Progenitor cell of endocrine pancreas (in vitro differentiated cells): Measurements from ENCODE around the gene MOB3A. TPM values are rescaled to one million over a fixed set of nuclear protein-coding genes. Genes with fewer than 3 reads are reported as not detected.

Source experiments
- DNase-seq: peaks from one replicate; pipeline ENCODE4 v3.0.0; 2021; ENCODE audit warnings: low spot score; ENCODE audit not compliant: unreplicated experiment
- H3K27ac Mint-ChIP-seq: 2 replicates; pipeline ENCODE4 v1.8.0; 2021; ENCODE audit warnings: mild to moderate bottlenecking, moderate library complexity, mixed read lengths
- H3K27me3 Mint-ChIP-seq: 2 replicates; pipeline ENCODE4 v1.8.0; 2021; ENCODE audit warnings: mixed read lengths
- H3K36me3 Mint-ChIP-seq: 2 replicates; pipeline ENCODE4 v1.8.0; 2022; ENCODE audit warnings: mixed read lengths; ENCODE audit not compliant: insufficient read depth
- H3K4me1 Mint-ChIP-seq: 2 replicates; pipeline ENCODE4 v1.8.0; 2021; ENCODE audit warnings: low read depth, mixed read lengths
- H3K4me3 Mint-ChIP-seq: 2 replicates; pipeline ENCODE4 v1.8.0; 2021; ENCODE audit warnings: low read depth, mild to moderate bottlenecking, moderate library complexity, mixed read lengths
- H3K9me3 Mint-ChIP-seq: 2 replicates; pipeline ENCODE4 v1.8.0; 2021; ENCODE audit warnings: low read depth, mixed read lengths
- total RNA-seq: library from RNA; stranded (reverse); gene quantifications from 2 replicates; pipeline ENCODE4 v1.2.1, GENCODE V29; 2021
- TF ChIP-seq, protein P1 (sequence below): fragments of 200-600 bp; sonication (generic); IDR thresholded peaks from one replicate; pipeline ENCODE4 v1.5.0; 2021; ENCODE audit warnings: antibody characterized with exemption, mild to moderate bottlenecking; ENCODE audit not compliant: unreplicated experiment

The MOB3A gene
- total RNA-seq, 1 donor from 2014 or later: 38.5 TPM

DNA sequence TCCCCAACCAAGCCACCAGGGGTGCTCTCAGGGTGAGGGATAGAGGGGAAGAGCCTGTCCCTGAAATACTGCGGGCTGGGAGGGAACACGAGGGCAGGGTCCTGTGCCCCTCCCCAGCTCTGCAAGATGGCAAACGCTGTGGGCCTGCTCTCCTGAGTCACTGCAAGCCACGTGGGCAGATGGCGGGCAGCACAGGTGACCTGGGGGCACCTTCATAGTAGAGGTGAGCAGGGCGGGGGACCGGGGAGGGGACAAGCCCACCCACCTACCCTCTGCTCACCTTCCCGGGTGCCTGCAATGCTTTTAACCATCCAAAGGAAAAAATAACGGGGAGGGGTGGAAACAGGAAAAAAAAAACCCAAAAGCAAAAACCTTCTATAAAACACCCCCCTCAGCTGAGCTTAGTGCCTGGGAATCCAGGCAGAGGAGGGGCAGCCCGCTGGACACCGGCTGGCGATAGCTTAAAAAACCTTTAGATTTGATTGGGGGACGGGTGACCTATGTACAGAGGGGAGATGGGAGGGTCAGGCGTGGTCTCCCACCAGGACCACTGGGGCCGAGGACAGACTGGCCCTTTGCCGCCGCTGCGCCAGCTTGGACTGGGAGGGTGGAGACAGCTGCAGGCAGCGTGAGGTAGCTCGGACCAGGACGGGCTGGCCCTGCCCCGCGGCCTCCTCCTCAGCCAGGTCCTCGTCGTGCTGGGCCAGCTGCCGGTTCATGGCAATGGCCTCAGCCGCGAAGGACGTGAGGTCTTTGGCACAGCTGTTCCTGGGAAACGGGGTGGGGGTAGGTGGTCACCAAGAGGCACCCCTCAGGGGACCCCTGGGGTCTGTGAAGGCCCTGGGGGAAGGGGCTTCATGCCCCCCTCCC, 56.8 kb downstream of the MOB3A start:
- H3K27me3 Mint-ChIP-seq: no peaks in the 10 kb centered on the region

DNA sequence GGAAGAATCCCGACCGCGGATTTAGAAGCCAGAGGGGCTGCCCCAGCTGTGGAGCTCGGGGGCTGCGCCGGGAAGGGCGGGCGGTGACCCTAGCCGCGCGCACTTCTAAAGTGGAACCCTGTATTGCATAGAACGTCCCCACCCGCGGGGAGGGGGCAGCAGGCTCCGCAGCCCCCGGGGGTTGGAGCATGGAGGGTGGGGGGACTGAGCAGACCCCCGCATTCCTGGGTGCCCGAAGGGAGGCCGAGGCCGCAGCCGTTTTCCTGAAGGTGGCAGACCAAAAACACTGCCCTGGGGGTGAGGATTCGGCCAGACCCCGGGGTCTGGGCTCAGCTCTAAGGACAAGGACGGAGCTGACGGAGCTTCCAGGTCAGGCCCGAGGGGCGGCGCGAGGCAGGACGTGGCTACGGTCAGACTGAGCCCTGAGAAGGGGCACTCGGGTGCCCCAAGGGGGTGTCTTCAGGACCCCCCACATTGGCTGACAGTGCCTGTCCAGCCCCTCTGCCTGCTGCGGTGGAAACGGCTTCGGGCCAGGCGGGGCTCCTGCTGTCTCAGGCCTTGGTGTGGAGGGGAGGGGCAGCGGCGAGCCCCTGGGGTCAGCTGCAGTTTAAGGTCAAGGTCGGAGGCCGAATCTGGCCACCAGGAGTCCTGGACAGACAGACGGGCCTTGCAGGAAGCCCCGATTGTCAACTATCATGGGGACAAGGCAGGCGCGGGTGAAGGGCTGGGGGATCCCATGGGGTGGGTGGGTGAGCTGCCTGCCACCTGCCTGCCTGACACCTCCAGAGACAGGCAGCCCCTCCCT, 57.6 kb downstream of the MOB3A start:
- peaks cover 8% of the 10 kb centered on the region for H3K36me3 Mint-ChIP-seq
- H3K4me1 Mint-ChIP-seq: no peaks in the 10 kb centered on the region
- TF ChIP-seq, protein P1, sequence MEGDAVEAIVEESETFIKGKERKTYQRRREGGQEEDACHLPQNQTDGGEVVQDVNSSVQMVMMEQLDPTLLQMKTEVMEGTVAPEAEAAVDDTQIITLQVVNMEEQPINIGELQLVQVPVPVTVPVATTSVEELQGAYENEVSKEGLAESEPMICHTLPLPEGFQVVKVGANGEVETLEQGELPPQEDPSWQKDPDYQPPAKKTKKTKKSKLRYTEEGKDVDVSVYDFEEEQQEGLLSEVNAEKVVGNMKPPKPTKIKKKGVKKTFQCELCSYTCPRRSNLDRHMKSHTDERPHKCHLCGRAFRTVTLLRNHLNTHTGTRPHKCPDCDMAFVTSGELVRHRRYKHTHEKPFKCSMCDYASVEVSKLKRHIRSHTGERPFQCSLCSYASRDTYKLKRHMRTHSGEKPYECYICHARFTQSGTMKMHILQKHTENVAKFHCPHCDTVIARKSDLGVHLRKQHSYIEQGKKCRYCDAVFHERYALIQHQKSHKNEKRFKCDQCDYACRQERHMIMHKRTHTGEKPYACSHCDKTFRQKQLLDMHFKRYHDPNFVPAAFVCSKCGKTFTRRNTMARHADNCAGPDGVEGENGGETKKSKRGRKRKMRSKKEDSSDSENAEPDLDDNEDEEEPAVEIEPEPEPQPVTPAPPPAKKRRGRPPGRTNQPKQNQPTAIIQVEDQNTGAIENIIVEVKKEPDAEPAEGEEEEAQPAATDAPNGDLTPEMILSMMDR: no peak
- H3K27me3 Mint-ChIP-seq: no peaks in the 10 kb centered on the region
- no peak overlapping the region for H3K4me3 Mint-ChIP-seq
- DNase-seq: no peak
- peaks cover 3% of the 10 kb centered on the region for H3K9me3 Mint-ChIP-seq
- H3K27ac Mint-ChIP-seq: no peak overlapping the region

More for the DNA sequence above, 56.8 kb downstream of the MOB3A start:
- Mint-ChIP-seq H3K36me3 (peaks cover 9% of the 10 kb centered on the region), H3K4me3 (no peak overlapping the region), H3K27ac (no peak overlapping the region), H3K9me3 (peaks cover 3% of the 10 kb centered on the region), H3K4me1 (no peaks in the 10 kb centered on the region)
- no peak for DNase-seq
- TF ChIP-seq, protein P1: no peak

DNA sequence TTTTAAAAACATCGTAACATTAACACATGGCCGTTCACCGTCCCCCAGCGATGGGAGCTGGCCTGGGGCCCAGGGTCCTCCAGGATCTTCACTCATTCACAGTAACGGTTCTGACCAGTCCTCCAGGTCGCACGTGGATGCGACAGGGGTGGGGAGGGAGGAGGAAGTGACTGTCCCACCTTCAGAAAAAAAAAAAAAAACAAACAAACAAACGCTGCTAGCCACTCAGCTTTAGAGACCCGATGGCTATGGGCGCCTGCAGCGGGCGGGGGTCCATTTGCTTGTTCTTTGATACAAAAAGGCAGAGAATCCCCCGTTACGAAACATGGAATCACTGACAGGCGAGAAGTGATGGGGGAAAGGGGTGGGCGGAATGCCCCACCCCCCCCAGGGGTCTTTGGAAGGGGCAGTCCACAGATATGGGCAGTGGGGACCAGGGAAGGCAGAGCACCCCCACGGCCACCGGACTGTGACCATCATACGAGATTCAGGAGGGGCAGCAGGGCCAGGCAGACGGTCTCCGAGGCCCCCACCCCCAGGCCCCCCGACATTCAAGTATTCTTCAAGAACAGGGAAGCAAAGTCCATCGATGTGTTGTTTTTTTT, 58.4 kb downstream of the MOB3A start:
- no peaks in the 10 kb centered on the region for H3K4me1 Mint-ChIP-seq
- no peak overlapping the region for H3K4me3 Mint-ChIP-seq
- H3K9me3 Mint-ChIP-seq: peaks cover 3% of the 10 kb centered on the region
- H3K27me3 Mint-ChIP-seq: no peaks in the 10 kb centered on the region
- TF ChIP-seq, protein P1: no peak
- H3K36me3 Mint-ChIP-seq: peaks cover 7% of the 10 kb centered on the region
- DNase-seq: no peak
- no peak overlapping the region for H3K27ac Mint-ChIP-seq

DNA sequence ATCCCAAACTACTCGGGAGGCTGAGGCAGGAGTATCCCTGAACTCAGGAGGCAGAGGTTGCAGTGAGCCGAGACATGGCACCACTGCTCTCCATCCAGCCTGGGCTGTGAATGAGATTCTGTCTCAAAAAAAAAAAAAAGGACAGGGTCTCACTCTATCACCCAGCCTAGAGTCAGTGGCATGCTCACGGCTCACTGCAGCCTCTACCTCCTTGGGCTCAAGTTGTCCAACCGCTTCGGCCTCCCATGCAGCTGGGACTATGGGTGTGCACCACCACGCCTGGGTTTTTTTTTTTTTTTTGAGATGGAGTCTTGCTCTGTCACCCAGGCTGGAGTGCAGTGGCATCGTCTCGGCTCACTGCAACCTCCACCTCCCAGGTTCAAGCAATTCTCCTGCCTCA, 59.7 kb downstream of the MOB3A start:
- H3K27me3 Mint-ChIP-seq: no peaks in the 10 kb centered on the region
- TF ChIP-seq, protein P1: no peak
- H3K4me3 Mint-ChIP-seq: no peak overlapping the region
- H3K9me3 Mint-ChIP-seq: peaks cover 3% of the 10 kb centered on the region
- H3K36me3 Mint-ChIP-seq: peaks cover 7% of the 10 kb centered on the region
- no peak for DNase-seq
- no peaks in the 10 kb centered on the region for H3K4me1 Mint-ChIP-seq
- H3K27ac Mint-ChIP-seq: no peak overlapping the region

DNA sequence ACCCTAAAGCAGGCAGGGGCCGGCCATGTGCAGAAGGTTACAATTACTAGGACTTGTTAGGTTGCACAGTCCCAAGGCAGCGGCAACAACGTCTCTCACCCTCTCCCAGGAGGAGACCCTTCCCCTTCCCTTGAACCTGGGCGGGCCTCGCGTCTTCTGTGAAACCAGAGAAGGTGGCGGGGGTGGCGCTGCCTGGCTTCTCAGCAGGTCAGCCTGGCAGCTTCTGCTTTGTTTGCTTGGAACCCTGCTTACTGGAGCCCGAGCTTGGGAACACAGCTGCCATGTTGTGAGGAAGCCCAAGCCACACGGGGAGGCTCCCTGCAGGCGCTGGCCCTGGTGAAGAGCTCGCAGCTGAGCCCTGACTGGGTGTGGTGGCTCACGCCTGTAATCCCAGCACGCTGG, 60.5 kb downstream of the MOB3A start:
- H3K36me3 Mint-ChIP-seq: peaks cover 5% of the 10 kb centered on the region
- peaks cover 3% of the 10 kb centered on the region for H3K9me3 Mint-ChIP-seq
- no peak for DNase-seq
- H3K27ac Mint-ChIP-seq: no peak overlapping the region
- TF ChIP-seq, protein P1: no peak
- no peaks in the 10 kb centered on the region for H3K27me3 Mint-ChIP-seq
- H3K4me1 Mint-ChIP-seq: no peaks in the 10 kb centered on the region
- H3K4me3 Mint-ChIP-seq: no peak overlapping the region
